Liver (tissue), 9 donors: Measurements from ENCODE around the gene PIGV. TPM values are rescaled to one million over a fixed set of nuclear protein-coding genes. Genes with fewer than 3 reads are reported as not detected.

ENCODE experiments used
- DNase-seq: peaks from one replicate; pipeline ENCODE4 v3.0.0-alpha.2; 2017; ENCODE audit warnings: low spot score
- H3K27ac ChIP-seq, 2 donors: one replicate each; pipeline ENCODE4 v1.7.0; 2013; ENCODE audit warnings: inconsistent platforms in 2 of 2, low read length in 2 of 2, control low read depth in 1 of 2, low read depth in 1 of 2, mild to moderate bottlenecking in 1 of 2
- H3K27me3 ChIP-seq, 4 donors: one replicate each; pipeline versions ENCODE4 v1.6.1 to v1.7.0; 2013; ENCODE audit warnings: low read length in 3 of 4, inconsistent platforms in 1 of 4, mild to moderate bottlenecking in 1 of 4, moderate library complexity in 1 of 4; ENCODE audit not compliant: control insufficient read depth in 4 of 4, insufficient read depth in 4 of 4
- H3K36me3 ChIP-seq, 4 donors: one replicate each; pipeline versions ENCODE4 v1.6.1 to v1.7.0; 2013; ENCODE audit warnings: low read length in 3 of 4, mild to moderate bottlenecking in 3 of 4, low read depth in 1 of 4, moderate library complexity in 1 of 4; ENCODE audit not compliant: control insufficient read depth in 4 of 4, insufficient read depth in 3 of 4
- H3K4me1 ChIP-seq, 4 donors: one replicate each; pipeline versions ENCODE4 v1.6.1 to v1.7.0; 2013; ENCODE audit warnings: low read length in 3 of 4, mild to moderate bottlenecking in 3 of 4, moderate library complexity in 1 of 4; ENCODE audit not compliant: control insufficient read depth in 4 of 4, insufficient read depth in 4 of 4
- H3K4me3 ChIP-seq, 3 donors: one replicate each; pipeline versions ENCODE4 v1.6.1 to v1.7.0; 2013; ENCODE audit warnings: low read length in 3 of 3, control low read depth in 1 of 3, low read depth in 1 of 3, mild to moderate bottlenecking in 1 of 3
- H3K9ac ChIP-seq, 2 donors: one replicate each; pipeline ENCODE4 v1.7.0; 2013; ENCODE audit warnings: low read length in 2 of 2, mild to moderate bottlenecking in 2 of 2, moderate library complexity in 2 of 2, control low read depth in 1 of 2, low read depth in 1 of 2
- H3K9me3 ChIP-seq, 4 donors: one replicate each; pipeline versions ENCODE4 v1.6.1 to v1.7.0; 2013; ENCODE audit warnings: low read length in 3 of 4; ENCODE audit not compliant: control insufficient read depth in 4 of 4
- EGR1 ChIP-seq, 2 donors: IDR thresholded peaks; 2 replicates each; pipeline ENCODE4 v1.6.1; 2016 to 2018; ENCODE audit warnings: antibody characterized with exemption in 2 of 2, low read depth in 2 of 2
- FOXA1 ChIP-seq: IDR thresholded peaks from 2 replicates; pipeline ENCODE4 v1.6.1; 2016; ENCODE audit warnings: antibody characterized with exemption
- FOXA2 ChIP-seq: IDR thresholded peaks from 2 replicates; pipeline ENCODE4 v1.6.1; 2016; ENCODE audit warnings: antibody characterized with exemption
- GABPA ChIP-seq, 2 donors: IDR thresholded peaks in 1 of 2; conservative IDR thresholded peaks in 1 of 2; 2 replicates each; pipeline ENCODE4 v1.6.1; 2016; ENCODE audit warnings: antibody characterized with exemption in 2 of 2, mild to moderate bottlenecking in 1 of 2, moderate library complexity in 1 of 2
- HNF4A ChIP-seq, 2 donors: conservative IDR thresholded peaks; 2 replicates each; pipeline ENCODE4 v1.6.1; 2016; ENCODE audit warnings: antibody characterized with exemption in 2 of 2, mild to moderate bottlenecking in 2 of 2
- HNF4G ChIP-seq: IDR thresholded peaks from 2 replicates; pipeline ENCODE4 v1.6.1; 2016; ENCODE audit warnings: antibody characterized with exemption
- JUND ChIP-seq, 2 donors: IDR thresholded peaks; 2 replicates each; pipeline ENCODE4 v1.6.1; 2016; ENCODE audit warnings: antibody characterized with exemption in 2 of 2
- NR2F2 ChIP-seq: IDR thresholded peaks from 2 replicates; pipeline ENCODE4 v1.6.1; 2016; ENCODE audit warnings: antibody characterized with exemption
- RAD21 ChIP-seq, 2 donors: IDR thresholded peaks; 2 replicates each; pipeline ENCODE4 v1.6.1; 2016; ENCODE audit warnings: antibody characterized with exemption in 2 of 2, mild to moderate bottlenecking in 2 of 2
- RXRA ChIP-seq, 2 donors: IDR thresholded peaks; 2 replicates each; pipeline ENCODE4 v1.6.1; 2017 to 2018; ENCODE audit warnings: antibody characterized with exemption in 2 of 2, mild to moderate bottlenecking in 1 of 2
- SP1 ChIP-seq: IDR thresholded peaks from 2 replicates; pipeline ENCODE4 v1.6.1; 2018; ENCODE audit warnings: antibody characterized with exemption, mild to moderate bottlenecking
- TAF1 ChIP-seq: conservative IDR thresholded peaks from 2 replicates; pipeline ENCODE4 v1.6.1; 2016; ENCODE audit warnings: antibody characterized with exemption, mild to moderate bottlenecking
- YY1 ChIP-seq: IDR thresholded peaks from 2 replicates; pipeline ENCODE4 v1.6.1; 2016; ENCODE audit warnings: antibody characterized with exemption, mild to moderate bottlenecking
- WGBS: extraction: QIAGEN DNeasy Blood & Tissue Kit; methylation state at CpG from one replicate; pipeline ENCODE4 v1.1.7; 2013; 5-methylcytosine and 5-hydroxymethylcytosine counted together
- polyA plus RNA-seq, 2 donors: library from polyadenylated mRNA; stranded (reverse) in 1 of 2; unstranded in 1 of 2; fragments of 200-250 nt in 1 of 2; fragments of >200 nt in 1 of 2; fragmentation: Nextera tagmentation in 1 of 2; extraction: Ambion mirVana in 1 of 2; gene quantifications; one replicate each; pipeline versions ENCODE4 v1.2.1 to v1.2.3, GENCODE V29; 2013 to 2015
- total RNA-seq, 2 donors: library from RNA; depleted of rRNA; stranded (reverse); fragments of >200 nt; gene quantifications; one replicate each; pipeline ENCODE4 v1.2.3, GENCODE V29; 2014
- TF ChIP-seq, protein P1 (sequence below): fragments of 150-350 bp; IDR thresholded peaks from 2 replicates; pipeline ENCODE4 v1.5.1; 2017; ENCODE audit warnings: improper control_type of control experiment, low read depth, low read length; ENCODE audit not compliant: missing input control
- TF ChIP-seq, protein P2 (sequence below): IDR thresholded peaks from 2 replicates; pipeline ENCODE4 v1.6.1; 2016; ENCODE audit warnings: antibody characterized with exemption
- TF ChIP-seq, protein P3 (sequence below): IDR thresholded peaks from 2 replicates; pipeline ENCODE4 v1.6.1; 2016; ENCODE audit warnings: antibody characterized with exemption, mild to moderate bottlenecking
- TF ChIP-seq, protein P4 (sequence below): IDR thresholded peaks from 2 replicates; pipeline ENCODE4 v1.6.1; 2016; ENCODE audit warnings: antibody characterized with exemption
- TF ChIP-seq, protein P5 (sequence below): IDR thresholded peaks from 2 replicates; pipeline ENCODE4 v1.6.1; 2016; ENCODE audit warnings: antibody characterized with exemption
- donor health status: healthy.
- donor health status: healthy.
- donor health status: healthy.
- donor health status: healthy.
- donor health status: healthy.

The PIGV gene
- total and polyA plus RNA-seq, 4 donors = 13.9 to 24.3 (median 14.8) TPM

DNA sequence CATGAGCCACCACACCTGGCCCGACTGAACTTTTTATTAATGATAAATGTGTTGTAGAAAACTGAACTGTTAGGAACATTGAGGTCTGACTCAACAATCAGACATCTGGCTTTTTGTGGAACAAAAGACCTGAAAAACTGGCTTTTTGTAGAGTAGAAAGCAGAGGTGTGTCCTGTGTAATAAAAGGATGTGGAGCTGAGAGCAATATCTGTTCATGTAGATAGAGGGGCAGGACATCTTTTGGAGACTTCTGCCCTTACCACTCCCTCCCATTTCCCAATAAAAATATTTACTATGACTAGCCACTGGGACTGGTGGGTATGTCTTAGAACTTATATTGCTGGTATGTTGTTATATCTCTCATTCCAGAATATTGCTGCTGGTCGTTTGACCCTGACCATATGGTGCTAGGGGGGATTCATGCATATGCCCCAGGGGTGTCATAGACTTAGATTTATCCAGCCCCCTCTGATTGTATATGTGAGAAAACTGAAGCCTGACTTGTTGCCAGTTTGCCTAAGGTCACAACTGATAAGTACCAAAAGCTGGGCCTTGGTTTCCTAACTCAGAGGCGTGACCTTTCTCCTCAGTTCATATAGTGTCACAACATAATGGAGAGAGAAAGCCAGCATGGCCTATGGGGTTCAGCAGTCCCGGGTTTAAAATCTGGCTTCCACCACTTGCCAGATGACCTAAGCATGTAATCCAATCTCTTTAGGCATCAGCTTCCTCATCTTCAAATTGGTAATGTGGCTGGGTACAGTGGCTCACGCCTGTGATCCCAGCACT lies 33.5 kb upstream of the PIGV start:
- no peak for DNase-seq
- Histone ChIP-seq H3K27me3 (no peaks in the 10 kb centered on the region), H3K4me1 (peaks cover 15 to 25% (median 19%) of the 10 kb centered on the region in 4 donors), H3K9ac (no peak overlapping the region), H3K4me3 (no peak overlapping the region), H3K36me3 (peaks cover 0 to 27% (median 6%) of the 10 kb centered on the region in 4 donors), H3K9me3 (no peaks in the 10 kb centered on the region), H3K27ac (peak overlapping the region in 1 of 2 donors; percentile 29)
- 67% methylated on average over 5 of the region's 5 CpGs for WGBS
- no peak for TF ChIP-seq HNF4G
- peak; percentile 66 for TF ChIP-seq YY1
- TF ChIP-seq, protein P1, sequence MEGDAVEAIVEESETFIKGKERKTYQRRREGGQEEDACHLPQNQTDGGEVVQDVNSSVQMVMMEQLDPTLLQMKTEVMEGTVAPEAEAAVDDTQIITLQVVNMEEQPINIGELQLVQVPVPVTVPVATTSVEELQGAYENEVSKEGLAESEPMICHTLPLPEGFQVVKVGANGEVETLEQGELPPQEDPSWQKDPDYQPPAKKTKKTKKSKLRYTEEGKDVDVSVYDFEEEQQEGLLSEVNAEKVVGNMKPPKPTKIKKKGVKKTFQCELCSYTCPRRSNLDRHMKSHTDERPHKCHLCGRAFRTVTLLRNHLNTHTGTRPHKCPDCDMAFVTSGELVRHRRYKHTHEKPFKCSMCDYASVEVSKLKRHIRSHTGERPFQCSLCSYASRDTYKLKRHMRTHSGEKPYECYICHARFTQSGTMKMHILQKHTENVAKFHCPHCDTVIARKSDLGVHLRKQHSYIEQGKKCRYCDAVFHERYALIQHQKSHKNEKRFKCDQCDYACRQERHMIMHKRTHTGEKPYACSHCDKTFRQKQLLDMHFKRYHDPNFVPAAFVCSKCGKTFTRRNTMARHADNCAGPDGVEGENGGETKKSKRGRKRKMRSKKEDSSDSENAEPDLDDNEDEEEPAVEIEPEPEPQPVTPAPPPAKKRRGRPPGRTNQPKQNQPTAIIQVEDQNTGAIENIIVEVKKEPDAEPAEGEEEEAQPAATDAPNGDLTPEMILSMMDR = no peak
- TF ChIP-seq TAF1 = no peak
- TF ChIP-seq, protein P2, sequence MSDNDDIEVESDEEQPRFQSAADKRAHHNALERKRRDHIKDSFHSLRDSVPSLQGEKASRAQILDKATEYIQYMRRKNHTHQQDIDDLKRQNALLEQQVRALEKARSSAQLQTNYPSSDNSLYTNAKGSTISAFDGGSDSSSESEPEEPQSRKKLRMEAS = peak; percentile 38
- TF ChIP-seq, protein P3, sequence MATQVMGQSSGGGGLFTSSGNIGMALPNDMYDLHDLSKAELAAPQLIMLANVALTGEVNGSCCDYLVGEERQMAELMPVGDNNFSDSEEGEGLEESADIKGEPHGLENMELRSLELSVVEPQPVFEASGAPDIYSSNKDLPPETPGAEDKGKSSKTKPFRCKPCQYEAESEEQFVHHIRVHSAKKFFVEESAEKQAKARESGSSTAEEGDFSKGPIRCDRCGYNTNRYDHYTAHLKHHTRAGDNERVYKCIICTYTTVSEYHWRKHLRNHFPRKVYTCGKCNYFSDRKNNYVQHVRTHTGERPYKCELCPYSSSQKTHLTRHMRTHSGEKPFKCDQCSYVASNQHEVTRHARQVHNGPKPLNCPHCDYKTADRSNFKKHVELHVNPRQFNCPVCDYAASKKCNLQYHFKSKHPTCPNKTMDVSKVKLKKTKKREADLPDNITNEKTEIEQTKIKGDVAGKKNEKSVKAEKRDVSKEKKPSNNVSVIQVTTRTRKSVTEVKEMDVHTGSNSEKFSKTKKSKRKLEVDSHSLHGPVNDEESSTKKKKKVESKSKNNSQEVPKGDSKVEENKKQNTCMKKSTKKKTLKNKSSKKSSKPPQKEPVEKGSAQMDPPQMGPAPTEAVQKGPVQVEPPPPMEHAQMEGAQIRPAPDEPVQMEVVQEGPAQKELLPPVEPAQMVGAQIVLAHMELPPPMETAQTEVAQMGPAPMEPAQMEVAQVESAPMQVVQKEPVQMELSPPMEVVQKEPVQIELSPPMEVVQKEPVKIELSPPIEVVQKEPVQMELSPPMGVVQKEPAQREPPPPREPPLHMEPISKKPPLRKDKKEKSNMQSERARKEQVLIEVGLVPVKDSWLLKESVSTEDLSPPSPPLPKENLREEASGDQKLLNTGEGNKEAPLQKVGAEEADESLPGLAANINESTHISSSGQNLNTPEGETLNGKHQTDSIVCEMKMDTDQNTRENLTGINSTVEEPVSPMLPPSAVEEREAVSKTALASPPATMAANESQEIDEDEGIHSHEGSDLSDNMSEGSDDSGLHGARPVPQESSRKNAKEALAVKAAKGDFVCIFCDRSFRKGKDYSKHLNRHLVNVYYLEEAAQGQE = no peak
- peak; percentile 33 to 42 for TF ChIP-seq RAD21 (IDR thresholded peaks at IDR 0.05)
- peak; percentile 94 to 96 for TF ChIP-seq RXRA (IDR thresholded peaks at IDR 0.05)
- TF ChIP-seq, protein P4, sequence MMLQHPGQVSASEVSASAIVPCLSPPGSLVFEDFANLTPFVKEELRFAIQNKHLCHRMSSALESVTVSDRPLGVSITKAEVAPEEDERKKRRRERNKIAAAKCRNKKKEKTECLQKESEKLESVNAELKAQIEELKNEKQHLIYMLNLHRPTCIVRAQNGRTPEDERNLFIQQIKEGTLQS = no peak
- TF ChIP-seq EGR1 (IDR thresholded peaks at IDR 0.05; ENCODE audit: low read depth in 2 of 2) = no peak
- TF ChIP-seq HNF4A (conservative IDR thresholded peaks at IDR 0.05) = peak; percentile 73 to 76
- TF ChIP-seq FOXA2 = no peak
- TF ChIP-seq, protein P5, sequence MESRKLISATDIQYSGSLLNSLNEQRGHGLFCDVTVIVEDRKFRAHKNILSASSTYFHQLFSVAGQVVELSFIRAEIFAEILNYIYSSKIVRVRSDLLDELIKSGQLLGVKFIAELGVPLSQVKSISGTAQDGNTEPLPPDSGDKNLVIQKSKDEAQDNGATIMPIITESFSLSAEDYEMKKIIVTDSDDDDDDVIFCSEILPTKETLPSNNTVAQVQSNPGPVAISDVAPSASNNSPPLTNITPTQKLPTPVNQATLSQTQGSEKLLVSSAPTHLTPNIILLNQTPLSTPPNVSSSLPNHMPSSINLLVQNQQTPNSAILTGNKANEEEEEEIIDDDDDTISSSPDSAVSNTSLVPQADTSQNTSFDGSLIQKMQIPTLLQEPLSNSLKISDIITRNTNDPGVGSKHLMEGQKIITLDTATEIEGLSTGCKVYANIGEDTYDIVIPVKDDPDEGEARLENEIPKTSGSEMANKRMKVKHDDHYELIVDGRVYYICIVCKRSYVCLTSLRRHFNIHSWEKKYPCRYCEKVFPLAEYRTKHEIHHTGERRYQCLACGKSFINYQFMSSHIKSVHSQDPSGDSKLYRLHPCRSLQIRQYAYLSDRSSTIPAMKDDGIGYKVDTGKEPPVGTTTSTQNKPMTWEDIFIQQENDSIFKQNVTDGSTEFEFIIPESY = peak; percentile 27
- TF ChIP-seq JUND (IDR thresholded peaks at IDR 0.05) = peak in 1 of 2 donors; percentile 43
- TF ChIP-seq GABPA (IDR thresholded peaks at IDR 0.05 in 1 of 2, conservative IDR thresholded peaks at IDR 0.05 in 1 of 2) = no peak
- TF ChIP-seq FOXA1 = no peak
- TF ChIP-seq NR2F2 = peak; percentile 46
- peak; percentile 46 for TF ChIP-seq SP1
